Measurements from ENCODE around the gene MAP2K4.

The MAP2K4 gene

GRCh38 chr17:12037970-12038369, 17.3 kb downstream of the MAP2K4 start:
- no peak overlapping the region for H3K4me3 ChIP-seq (ENCODE audit: low read length)
- no peak for DNase-seq (ENCODE audit: low read depth)
- no peak for TF ChIP-seq CTCF (conservative IDR thresholded peaks at IDR 0.05; ENCODE audit: low read depth, low read length)

- DNase-seq (ENCODE audit: low read depth): no peak
- no peak for TF ChIP-seq CTCF (conservative IDR thresholded peaks at IDR 0.05; ENCODE audit: low read depth, low read length)
- H3K4me3 ChIP-seq (ENCODE audit: low read length): no peak overlapping the region
These were observed 19.8 kb downstream of the MAP2K4 start for GRCh38 chr17:12040478-12040877.

GRCh38 chr17:12041312-12041711, 20.6 kb downstream of the MAP2K4 start:
- DNase-seq (ENCODE audit: low read depth): no peak
- no peak for TF ChIP-seq CTCF (conservative IDR thresholded peaks at IDR 0.05; ENCODE audit: low read depth, low read length)
- no peak overlapping the region for H3K4me3 ChIP-seq (ENCODE audit: low read length)

- no peak for TF ChIP-seq CTCF (conservative IDR thresholded peaks at IDR 0.05; ENCODE audit: low read depth, low read length)
- H3K4me3 ChIP-seq (ENCODE audit: low read length): no peak overlapping the region
- no peak for DNase-seq (ENCODE audit: low read depth)
These were observed 23.0 kb downstream of the MAP2K4 start for GRCh38 chr17:12043702-12044101.

GRCh38 chr17:12046786-12047185, 26.1 kb downstream of the MAP2K4 start:
- TF ChIP-seq CTCF (conservative IDR thresholded peaks at IDR 0.05; ENCODE audit: low read depth, low read length): no peak
- DNase-seq (ENCODE audit: low read depth): no peak
- no peak overlapping the region for H3K4me3 ChIP-seq (ENCODE audit: low read length)

GRCh38 chr17:12047681-12048376, 27.2 kb downstream of the MAP2K4 start:
- TF ChIP-seq CTCF (conservative IDR thresholded peaks at IDR 0.05; ENCODE audit: low read depth, low read length): no peak
- H3K4me3 ChIP-seq (ENCODE audit: low read length): no peak overlapping the region
- no peak for DNase-seq (ENCODE audit: low read depth)

GRCh38 chr17:12048843-12049473, 28.3 kb downstream of the MAP2K4 start:
- no peak overlapping the region for H3K4me3 ChIP-seq (ENCODE audit: low read length)
- no peak for TF ChIP-seq CTCF (conservative IDR thresholded peaks at IDR 0.05; ENCODE audit: low read depth, low read length)
- DNase-seq (ENCODE audit: low read depth): no peak
